GM18526 (cell line): ENCODE results near the gene TEKT1.

Experiments
- POLR2A ChIP-seq: IDR thresholded peaks from 3 replicates; pipeline ENCODE4 v1.6.1; 2011; ENCODE audit not compliant: insufficient read length; ENCODE audit errors: extremely low read depth

The TEKT1 gene

DNA sequence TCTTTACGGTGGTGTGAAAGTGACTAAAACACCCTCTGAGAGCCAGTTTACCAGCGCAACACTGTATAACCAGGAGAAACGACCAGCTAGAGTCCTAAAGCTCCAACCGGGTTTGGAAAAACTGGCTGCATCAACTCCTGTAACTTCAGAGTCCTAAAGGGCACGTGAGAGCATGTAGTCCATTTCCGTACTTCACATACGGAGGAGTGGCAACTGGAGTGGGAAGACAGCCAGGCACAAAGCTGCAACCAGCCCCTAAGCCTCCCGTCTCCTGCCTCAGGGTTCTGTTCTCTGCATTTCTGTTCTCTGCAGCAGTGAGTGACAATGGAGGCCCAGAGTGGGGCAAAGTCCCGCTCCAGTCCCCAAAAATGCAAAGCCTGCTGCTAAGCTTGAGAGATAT, 19.2 kb downstream of the TEKT1 start:
- TF ChIP-seq POLR2A: no peak

DNA sequence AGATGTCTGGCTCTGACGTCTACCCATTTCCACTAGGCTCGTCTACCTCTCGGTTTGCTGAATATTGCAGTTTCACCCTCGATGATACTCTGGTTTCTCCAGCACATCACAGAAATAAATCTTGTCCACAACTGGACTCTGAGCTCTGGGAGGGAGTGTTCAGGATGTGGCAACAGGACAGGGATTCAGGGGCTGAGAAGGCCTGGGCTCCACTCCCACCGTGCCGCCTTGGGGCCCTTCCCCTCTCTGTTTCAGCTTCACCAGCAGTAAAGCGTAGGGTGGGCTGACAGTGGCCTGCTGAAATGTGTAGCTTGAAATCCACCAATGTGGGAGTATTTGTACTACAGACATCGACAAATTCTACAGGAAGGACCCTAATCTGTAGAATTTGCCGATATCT, 20.0 kb downstream of the TEKT1 start:
- no peak for TF ChIP-seq POLR2A

DNA sequence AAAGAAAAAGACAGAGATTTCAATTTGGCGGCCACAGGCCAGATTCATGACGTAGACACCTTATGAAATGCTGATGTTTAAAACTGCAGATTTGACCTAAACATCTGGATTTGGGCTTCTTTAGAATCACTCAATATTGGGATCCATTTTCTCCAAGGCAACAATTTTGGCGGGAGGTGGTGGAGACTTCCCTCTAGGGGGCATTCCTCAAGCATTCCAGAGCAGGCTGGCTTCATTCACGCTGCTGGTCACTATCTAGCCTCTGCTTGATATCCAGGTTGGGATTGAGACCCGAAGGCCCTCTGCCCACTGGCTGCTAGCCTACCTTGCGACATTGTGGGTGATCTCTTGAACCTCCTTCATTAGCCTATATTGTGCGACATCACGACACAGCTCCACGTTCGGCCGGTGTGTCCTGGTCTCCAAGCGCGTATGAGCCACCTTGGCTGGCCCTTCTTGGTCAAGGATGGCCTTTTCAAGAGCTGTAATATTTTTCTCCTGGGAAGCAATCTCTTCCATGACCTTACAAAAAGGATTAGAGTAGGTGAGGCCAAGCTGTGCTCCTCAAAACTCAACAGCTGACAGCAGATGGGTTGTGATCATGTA, 31.0 kb downstream of the TEKT1 start:
- TF ChIP-seq POLR2A: no peak

DNA sequence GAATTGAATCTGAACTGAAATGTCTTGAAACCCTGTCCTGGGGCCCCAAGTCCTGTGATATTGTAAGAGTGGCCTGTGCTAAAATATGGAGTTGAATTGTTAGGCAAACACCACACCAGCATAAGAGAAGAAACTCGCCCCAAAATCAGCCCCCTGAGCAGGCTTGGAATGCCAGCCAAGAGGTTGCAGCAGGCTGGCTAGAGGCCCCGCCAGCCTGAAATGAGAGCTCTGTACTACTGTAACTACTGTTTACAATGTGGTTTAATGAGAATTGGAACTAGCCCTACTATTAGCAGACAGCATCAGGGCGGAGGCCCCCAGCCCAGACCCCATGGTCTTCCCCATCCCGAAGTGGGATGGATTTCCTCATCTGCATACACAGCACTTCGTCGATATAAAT, 31.8 kb downstream of the TEKT1 start:
- TF ChIP-seq POLR2A: no peak

DNA sequence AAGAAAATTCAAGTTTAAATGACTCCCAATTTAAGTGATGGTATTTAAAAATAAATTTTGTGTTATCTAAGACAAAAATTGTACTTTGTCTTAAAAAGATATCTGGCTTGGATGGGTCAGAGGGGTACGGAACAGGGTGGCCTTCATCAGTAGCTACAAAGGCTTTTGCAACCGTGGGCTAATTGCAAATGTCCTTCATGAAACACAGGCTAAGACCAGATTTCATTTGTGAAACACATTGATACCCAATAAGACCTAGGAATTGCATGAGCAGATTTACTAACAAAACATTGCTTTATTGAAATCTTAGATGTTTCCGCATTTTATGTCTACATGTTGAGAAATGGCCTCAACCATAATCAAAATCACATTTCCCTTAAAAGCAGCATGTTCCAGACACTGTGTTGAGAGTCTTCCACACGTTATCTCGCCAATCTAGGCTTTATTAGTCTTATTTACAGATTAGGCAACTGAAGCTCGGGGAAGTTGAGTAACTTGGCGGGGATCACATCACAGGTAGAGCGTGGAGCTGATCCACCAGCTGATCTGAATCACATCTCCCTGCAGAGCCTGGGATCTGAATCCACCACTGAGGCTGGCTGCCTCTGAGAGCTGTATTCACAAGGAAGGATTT, 33.7 kb downstream of the TEKT1 start:
- TF ChIP-seq POLR2A: no peak

DNA sequence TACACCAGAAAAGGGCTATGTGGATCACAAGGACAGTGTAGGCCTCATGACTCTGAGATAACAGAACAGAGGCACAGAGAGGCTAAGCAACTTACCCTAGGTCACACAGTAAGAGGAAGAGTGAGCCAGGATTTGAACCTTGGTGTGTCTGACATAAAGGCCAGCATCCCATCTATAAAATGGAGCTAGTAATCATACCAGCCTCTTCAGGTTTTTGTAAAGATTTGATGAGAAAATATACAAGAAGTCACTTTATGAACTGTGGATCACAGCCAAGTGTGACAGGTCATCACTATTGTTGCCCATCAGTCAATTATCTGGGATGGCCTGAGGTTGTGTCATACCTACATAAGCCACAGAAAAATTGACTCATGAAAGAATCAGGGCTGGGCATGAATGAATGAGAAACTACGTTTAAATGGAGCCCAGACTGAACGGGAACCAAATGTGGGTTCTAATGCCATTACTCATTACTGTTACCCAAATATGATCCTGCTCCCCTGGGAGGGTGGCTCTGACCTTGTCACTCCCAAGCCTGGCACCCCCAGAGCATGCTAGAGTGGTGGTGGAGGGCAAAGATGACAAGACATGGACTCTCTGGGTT, 34.5 kb downstream of the TEKT1 start:
- TF ChIP-seq POLR2A: no peak

DNA sequence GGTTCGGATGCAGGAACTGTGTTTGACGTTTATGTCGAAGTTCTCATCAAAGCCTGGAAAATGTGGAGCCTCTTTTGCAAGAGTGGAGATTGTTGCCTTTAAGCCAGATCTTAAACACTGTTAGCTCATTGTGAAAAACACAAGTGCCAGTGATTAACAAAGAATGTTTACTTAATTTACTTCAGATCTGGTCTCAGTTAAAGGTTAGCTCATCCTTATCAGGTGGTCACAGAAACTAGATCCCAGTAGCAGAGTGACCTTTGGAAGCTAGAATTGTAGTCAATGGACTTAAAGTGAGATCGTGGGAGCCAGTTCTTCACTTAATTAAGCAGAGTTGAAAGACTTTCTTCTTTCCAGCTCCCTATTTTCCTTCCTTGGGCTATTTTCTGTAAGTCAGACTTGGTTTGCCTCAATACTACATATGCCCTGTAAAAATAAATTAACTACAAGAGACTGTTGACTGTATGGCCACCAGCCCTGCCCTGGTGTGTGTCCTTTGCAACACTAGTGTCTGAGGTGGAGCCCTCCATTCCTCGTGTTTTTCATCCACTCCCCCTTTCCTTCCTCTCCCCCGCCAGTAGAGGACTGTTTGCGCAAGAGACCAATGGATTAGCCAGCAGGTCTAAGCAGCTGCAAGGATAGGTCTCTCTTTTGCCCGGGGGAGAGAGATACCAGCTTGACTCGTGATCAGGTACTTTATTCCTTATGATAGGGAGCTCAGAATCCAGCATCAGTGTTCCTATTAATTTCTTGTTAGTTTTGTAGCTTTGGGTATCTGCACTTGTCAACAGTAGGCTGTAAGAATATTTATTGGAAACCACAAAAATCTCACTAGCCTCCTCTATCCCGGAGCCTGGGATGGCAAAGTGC, 35.3 kb downstream of the TEKT1 start:
- TF ChIP-seq POLR2A: no peak

DNA sequence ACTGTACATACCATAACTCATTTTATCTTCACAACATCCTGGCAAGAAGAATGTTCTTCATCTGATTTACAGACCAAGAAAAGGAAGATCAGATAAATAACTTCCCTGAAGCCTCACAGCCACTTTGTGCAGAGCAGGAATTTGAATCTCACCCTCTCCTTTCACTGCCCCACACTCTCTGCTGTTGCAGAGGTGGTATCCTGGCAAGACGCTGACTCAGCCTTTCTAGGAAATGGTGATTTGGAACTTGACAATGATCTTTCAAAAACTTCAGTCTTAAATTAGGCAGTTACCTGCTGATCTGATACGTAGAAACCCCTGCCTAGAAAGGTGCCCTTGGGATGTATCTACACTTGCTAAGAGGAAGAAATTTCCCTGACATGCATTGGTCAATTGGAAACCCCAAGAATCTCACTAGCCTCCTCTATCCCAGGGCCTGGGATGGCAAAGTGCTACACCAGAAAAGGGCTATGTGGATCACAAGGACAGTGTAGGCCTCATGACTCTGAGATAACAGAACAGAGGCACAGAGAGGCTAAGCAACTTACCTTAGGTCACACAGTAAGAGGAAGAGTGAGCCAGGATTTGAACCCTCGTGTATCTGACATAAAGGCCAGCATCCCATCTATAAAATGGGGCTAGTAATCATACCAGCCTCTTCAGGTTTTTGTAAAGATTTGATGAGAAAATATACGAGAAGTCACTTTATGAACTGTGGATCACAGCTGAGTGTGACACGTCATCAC, 37.6 kb downstream of the TEKT1 start:
- no peak for TF ChIP-seq POLR2A

DNA sequence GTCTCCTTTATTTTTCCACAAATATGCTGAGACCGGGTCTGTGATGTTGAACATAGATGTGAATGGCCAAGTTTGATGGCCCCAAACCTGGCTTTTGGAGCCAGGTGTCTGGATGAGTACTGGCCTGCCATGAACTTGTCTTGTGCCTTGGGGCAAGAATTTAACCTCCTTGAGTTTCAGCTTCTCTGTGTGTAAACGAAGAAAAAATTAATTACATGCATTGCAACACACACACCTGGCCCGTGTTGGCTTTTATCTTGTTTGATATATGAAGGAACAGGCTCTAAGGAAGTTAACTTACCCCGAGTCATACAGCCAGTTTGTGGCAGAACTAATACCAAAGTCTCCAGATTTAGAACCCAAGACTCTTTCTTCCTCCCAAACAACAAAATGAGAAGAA, 42.4 kb downstream of the TEKT1 start:
- TF ChIP-seq POLR2A: no peak

DNA sequence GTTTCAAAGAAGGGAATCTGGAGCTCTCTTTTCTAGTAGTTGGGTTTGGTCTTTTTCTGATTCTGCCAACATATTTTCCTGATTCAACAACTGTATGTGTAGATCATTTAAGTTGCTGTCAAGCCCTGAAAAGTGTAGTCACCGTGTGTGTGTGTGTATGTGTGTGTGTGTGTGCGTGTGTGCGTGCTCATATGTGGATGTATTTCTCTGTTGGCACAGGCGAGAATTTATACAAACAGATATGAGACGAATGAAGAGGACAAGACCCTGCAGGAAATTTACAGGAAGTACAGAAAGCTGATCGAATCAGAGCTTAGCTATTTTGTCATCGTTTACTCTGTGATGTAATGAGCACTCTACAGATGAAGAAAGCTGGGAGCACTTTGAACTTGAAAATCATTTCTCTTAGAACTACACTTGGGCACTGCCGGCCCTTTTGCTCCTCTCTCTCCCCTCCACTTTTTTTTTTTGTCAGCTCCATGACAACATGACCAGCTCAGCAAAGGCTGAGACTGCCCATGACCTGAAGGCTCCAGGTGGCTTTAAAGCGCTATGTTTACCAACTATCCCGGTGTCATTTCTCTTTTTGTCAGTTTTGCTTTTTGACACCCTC, 44.3 kb downstream of the TEKT1 start:
- no peak for TF ChIP-seq POLR2A

DNA sequence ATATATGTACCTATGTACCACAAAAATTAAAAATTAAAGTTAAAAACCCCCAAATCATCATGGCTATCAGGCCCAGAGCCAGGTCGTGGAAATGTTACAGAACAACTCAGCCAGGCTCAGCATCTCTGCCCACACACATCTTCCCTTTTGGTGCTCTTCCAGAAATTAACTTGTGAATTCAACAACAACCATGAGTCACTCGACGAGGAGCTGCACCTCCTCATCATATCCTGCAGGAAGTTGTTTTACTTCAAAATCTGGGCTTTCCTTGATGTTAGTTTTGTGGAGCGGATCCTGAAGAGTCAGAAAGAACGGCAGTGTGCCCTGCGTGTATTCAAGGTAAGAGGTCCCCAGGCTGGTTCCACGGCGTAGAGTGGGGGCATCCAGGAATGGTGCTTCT, 44.9 kb downstream of the TEKT1 start:
- TF ChIP-seq POLR2A: no peak

DNA sequence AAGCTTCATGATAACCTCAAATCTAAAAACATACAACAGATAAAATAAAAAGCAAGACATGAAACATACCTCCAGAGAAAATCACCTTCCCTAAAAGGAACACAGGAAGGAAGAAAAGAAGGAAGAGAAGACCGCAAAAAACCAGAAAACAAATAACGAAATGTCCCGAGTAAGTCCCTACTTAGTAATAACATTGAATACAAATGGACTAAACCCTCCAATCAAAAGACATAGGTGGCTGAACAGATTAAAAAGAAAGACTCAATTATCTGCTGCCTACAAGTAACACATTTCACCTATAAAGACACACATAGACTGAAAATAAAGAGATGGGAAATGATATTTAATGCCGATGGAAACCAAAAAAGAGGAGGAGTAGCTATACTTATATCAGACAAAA, 49.3 kb downstream of the TEKT1 start:
- no peak for TF ChIP-seq POLR2A

DNA sequence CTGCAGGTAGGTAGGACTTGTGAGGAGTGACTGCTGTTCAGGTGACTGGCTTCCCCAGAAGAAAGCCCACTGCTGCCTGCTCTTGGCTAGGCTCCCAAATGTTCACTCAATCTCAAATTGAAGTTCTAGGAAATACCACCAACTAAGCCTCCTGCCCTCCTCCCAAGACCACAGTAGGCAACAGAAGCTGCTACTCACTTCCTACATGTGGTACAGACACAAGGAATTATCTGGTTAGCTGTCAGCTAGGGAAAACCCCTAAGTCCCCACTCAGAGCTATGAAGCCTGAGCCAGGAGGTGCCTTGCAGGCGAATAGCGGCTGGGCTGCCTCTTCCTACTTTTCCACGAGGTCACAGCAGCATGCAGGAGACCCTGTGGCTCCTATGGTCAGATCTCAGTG, 50.6 kb downstream of the TEKT1 start:
- TF ChIP-seq POLR2A: no peak

DNA sequence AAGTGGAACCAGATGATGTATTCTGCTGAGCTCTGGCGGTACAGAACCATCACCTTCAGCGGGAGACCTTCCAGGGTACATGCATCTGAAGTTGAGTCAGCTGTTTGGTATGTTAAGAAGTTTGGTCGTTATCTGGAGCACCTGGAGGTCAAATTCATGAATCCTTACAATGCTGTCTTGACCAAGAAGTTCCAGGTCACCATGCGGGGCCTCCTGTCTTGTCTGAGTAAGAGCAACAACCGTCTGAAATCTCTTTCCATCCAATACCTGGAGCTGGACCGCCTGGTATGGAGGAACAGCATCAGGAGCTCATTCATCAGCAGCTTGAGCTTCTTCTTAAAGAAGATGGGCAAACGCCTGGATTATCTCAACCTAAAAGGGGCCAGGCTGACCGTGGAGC, 51.5 kb downstream of the TEKT1 start:
- no peak for TF ChIP-seq POLR2A

DNA sequence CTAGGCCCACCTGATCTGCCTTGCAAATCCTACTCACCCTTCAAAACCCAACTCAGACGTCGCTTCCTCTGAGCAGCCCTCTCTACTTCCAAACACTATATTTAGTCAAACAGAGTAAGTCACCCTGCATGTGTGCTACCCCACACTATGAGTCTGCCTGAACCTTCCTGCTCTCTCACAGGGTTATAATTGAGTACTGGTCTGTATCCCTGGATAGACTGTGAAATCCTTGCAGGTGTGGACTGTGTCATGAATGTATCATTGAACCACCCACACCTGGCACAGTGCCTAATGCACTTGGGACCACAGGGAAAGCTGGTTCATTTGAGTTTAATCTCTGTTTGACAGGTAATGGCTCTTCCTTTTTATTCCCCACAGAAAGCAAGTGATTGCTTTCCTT, 52.1 kb downstream of the TEKT1 start:
- no peak for TF ChIP-seq POLR2A
